ENCODE measurements around the gene HSPA12B. TPM values are rescaled to one million over a fixed set of nuclear protein-coding genes. Genes with fewer than 3 reads are reported as not detected.

The HSPA12B gene
- total and polyA plus RNA-seq, 2 donors (not counting 3 experiments of a cell fraction or from before 2014, with no cell fraction given) = 3.7 to 6.6 TPM

DNA sequence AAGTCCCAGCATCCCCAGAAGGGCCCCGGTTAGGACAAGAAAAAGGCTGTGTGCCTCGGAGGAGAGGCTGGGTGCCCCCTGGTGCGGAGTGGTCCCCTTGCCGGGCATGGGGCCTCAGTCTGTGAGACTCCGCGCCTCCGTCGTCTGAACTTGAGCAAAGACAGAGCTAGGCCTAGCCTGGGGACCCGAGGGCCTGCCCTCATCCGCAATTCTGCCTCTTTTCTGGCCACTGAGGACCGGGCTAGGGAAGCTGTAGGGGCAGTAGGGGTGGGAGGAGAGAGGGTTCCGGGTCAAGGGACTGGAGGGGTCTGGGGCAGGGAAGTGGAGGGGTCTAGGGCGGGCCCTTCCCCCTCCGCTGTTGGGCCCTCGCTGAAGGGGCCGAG is 550 bp upstream of the HSPA12B start:
- no peaks in the 10 kb centered on the region for H3K36me3 ChIP-seq (ENCODE audit: control insufficient read depth in 2 of 2, extremely low read depth in 1 of 2, insufficient read depth in 2 of 2, low read length in 2 of 2)
- no peak overlapping the region for H2AFZ ChIP-seq (ENCODE audit: low read depth, low read length)
- dilution Hi-C loops (cut with MboI; ENCODE audit: extremely low pct_ligation_motif_present, low sequenced_read_pairs) (no loop called here), intact Hi-C loops (cut with micrococcal nuclease) (no loop called here)
- ChIA-PET POLR2A (no interaction called here), CTCF (interaction anchor here (1.0 to 7.2 kb wide), 3 partner anchors 14 to 46 kb away, joined by 4 to 40 read pairs (median 6); no protein-coding TSS in a partner anchor)
- no peak overlapping the region for H3K4me3 ChIP-seq (replicated peaks in 1 of 3; ENCODE audit: insufficient read depth in 1 of 3, low read depth in 1 of 3, low read length in 3 of 3)
- FAIRE-seq (no peak), DNase-seq (ENCODE audit: low read depth, low spot score) (no peak)
- H3K9me3 ChIP-seq (replicated peaks; ENCODE audit: control insufficient read depth, insufficient read depth, low read length) = no peaks in the 10 kb centered on the region
- no peaks in the 10 kb centered on the region for H3K4me1 ChIP-seq (ENCODE audit: control insufficient read depth, extremely low read depth, insufficient read depth, low read length)
- BruUV-seq (replicated peaks) = no TSS peak
- H3K4me2 ChIP-seq (ENCODE audit: insufficient read depth, low read length) = no peak overlapping the region
- no peaks in the 10 kb centered on the region for H4K20me1 ChIP-seq (replicated peaks; ENCODE audit: control insufficient read depth, extremely low read depth, insufficient read depth, low read length)
- H3K27ac ChIP-seq (ENCODE audit: insufficient read depth, low read depth, low read length) = no peak overlapping the region
- H3K9ac ChIP-seq (replicated peaks; ENCODE audit: extremely low read depth, insufficient read depth, low read length) = no peak overlapping the region
- TF ChIP-seq JUN (IDR thresholded peaks at IDR 0.05; ENCODE audit: borderline replicate concordance, insufficient read depth, insufficient read length, low read depth) = no peak
- TF ChIP-seq FOS (IDR thresholded peaks at IDR 0.05; ENCODE audit: borderline replicate concordance, insufficient read depth, low read length) = no peak
- no peak for TF ChIP-seq GATA2 (IDR thresholded peaks at IDR 0.05; ENCODE audit: insufficient read depth, insufficient read length, low read depth, low read length)
- no peak for TF ChIP-seq EZH2 (IDR thresholded peaks at IDR 0.05; ENCODE audit: borderline replicate concordance, low read depth, low read length, severe bottlenecking)
- TF ChIP-seq MYC (IDR thresholded peaks at IDR 0.05; ENCODE audit: low read depth, low read length) = no peak
- TF ChIP-seq, protein P1, sequence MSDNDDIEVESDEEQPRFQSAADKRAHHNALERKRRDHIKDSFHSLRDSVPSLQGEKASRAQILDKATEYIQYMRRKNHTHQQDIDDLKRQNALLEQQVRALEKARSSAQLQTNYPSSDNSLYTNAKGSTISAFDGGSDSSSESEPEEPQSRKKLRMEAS (IDR thresholded peaks at IDR 0.05; ENCODE audit: insufficient read depth, insufficient read length) = no peak
- no peak for TF ChIP-seq POLR2AphosphoS5 (IDR thresholded peaks at IDR 0.05; ENCODE audit: insufficient read depth, low read depth, low read length)
- TF ChIP-seq, protein P2, sequence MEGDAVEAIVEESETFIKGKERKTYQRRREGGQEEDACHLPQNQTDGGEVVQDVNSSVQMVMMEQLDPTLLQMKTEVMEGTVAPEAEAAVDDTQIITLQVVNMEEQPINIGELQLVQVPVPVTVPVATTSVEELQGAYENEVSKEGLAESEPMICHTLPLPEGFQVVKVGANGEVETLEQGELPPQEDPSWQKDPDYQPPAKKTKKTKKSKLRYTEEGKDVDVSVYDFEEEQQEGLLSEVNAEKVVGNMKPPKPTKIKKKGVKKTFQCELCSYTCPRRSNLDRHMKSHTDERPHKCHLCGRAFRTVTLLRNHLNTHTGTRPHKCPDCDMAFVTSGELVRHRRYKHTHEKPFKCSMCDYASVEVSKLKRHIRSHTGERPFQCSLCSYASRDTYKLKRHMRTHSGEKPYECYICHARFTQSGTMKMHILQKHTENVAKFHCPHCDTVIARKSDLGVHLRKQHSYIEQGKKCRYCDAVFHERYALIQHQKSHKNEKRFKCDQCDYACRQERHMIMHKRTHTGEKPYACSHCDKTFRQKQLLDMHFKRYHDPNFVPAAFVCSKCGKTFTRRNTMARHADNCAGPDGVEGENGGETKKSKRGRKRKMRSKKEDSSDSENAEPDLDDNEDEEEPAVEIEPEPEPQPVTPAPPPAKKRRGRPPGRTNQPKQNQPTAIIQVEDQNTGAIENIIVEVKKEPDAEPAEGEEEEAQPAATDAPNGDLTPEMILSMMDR (IDR thresholded peaks at IDR 0.05; ENCODE audit: extremely low read depth in 1 of 2, insufficient read depth in 1 of 2, low read depth in 1 of 2, low read length in 2 of 2) = no peak
- TF ChIP-seq POLR2A (IDR thresholded peaks at IDR 0.05; ENCODE audit: low read depth, low read length) = no peak
- peaks cover 6 to 10% of the 10 kb centered on the region in 2 experiments for H3K27me3 ChIP-seq (ENCODE audit: control insufficient read depth in 2 of 2, insufficient read depth in 2 of 2, low read length in 2 of 2)
- no peaks in the 10 kb centered on the region for H3K79me2 ChIP-seq (ENCODE audit: control insufficient read depth, insufficient read depth, low read length)
- no peaks in the 10 kb centered on the region for H3K9me1 ChIP-seq (replicated peaks; ENCODE audit: control insufficient read depth, extremely low read depth, insufficient read depth, low read length)
